Esophagus (tissue), 2 donors: Measurements from ENCODE around the gene HOXC11. TPM values are rescaled to one million over a fixed set of nuclear protein-coding genes. Genes with fewer than 3 reads are reported as not detected.

ENCODE experiments used
- H3K27ac ChIP-seq, 2 donors: one replicate each; pipeline ENCODE4 v1.5.1; 2013; ENCODE audit warnings: low read depth in 2 of 2, mild to moderate bottlenecking in 2 of 2, inconsistent platforms in 1 of 2, low read length in 1 of 2, moderate library complexity in 1 of 2
- H3K27me3 ChIP-seq, 2 donors: one replicate each; pipeline ENCODE4 v1.6.1; 2013; ENCODE audit warnings: low read length in 2 of 2, control low read depth in 1 of 2, mild to moderate bottlenecking in 1 of 2; ENCODE audit not compliant: insufficient read depth in 2 of 2, control insufficient read depth in 1 of 2
- H3K36me3 ChIP-seq, 2 donors: one replicate each; pipeline ENCODE4 v1.6.1; 2013; ENCODE audit warnings: low read length in 1 of 2; ENCODE audit not compliant: control insufficient read depth in 2 of 2, insufficient read depth in 2 of 2
- H3K4me1 ChIP-seq, 2 donors: one replicate each; pipeline ENCODE4 v1.6.1; 2013; ENCODE audit warnings: low read length in 1 of 2; ENCODE audit not compliant: control insufficient read depth in 2 of 2, insufficient read depth in 2 of 2
- H3K4me3 ChIP-seq, 2 donors: one replicate each; pipeline ENCODE4 v1.5.1; 2013; ENCODE audit warnings: low read length in 2 of 2, mild to moderate bottlenecking in 2 of 2, low read depth in 1 of 2, moderate library complexity in 1 of 2
- H3K9me3 ChIP-seq, 2 donors: one replicate each; pipeline ENCODE4 v1.6.1; 2013; ENCODE audit warnings: mild to moderate bottlenecking in 2 of 2, low read depth in 1 of 2, low read length in 1 of 2, moderate library complexity in 1 of 2; ENCODE audit not compliant: control insufficient read depth in 2 of 2, insufficient read depth in 1 of 2
- WGBS, 2 donors: extraction: QIAGEN DNeasy Blood & Tissue Kit; methylation state at CpG; one replicate each; pipeline ENCODE4 v1.1.7; 2013; 5-methylcytosine and 5-hydroxymethylcytosine counted together
- polyA plus RNA-seq, 2 donors: library from polyadenylated mRNA; stranded (reverse); fragments of 200-250 nt; gene quantifications; one replicate each; pipeline ENCODE4 v1.2.3, GENCODE V29; 2013
- donor health status: healthy with polysubstance abuse.
- donor health status: Bipolar disorder and iron deficiency.

The HOXC11 gene
- not detected for polyA plus RNA-seq

DNA sequence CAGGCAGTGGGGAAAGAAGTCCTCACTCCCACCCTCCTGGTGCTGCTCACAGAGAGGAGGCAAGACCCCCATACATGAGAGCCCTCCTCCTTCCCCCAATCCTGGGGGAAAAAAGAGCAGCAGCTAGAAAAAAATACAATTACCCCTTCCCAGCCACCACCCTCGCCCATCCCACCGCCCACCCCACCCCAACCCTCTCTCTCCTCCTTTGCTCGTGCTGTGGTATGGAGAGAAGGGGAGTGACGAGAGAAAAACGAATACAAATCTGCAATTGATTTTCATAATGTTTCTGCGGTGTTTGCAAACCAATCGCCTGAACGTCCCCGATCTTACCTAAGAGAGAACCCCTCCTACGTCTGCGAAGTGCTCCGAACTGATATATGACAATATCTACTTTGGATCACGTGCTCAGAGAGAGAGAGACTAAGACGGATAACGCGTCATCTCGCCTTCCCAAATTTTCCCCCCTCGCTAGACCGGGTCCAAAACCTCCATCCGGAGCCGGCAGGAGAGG lies at the start of gene HOXC11:
Gene HOXC11 (plus strand): TSS at position 405 of the 514 bp plus-strand sequence. CDS start 116 bp downstream, outside the sequence.
- 10 to 13% methylated on average over 21 of the region's 21 CpGs for WGBS, 2 donors
- peaks cover 12 to 38% of the 10 kb centered on the region in 2 donors for H3K27me3 ChIP-seq
- peak within 1 kb of the TSS in 1 of 2 donors; percentile 38 for H3K4me3 ChIP-seq
- no peaks in the 10 kb centered on the region for H3K36me3 ChIP-seq
- peaks cover 0 to 3% of the 10 kb centered on the region in 2 donors for H3K9me3 ChIP-seq
- H3K4me1 ChIP-seq = peaks cover 6 to 9% of the 10 kb centered on the region in 2 donors
- no peak within 1 kb of the TSS for H3K27ac ChIP-seq

DNA sequence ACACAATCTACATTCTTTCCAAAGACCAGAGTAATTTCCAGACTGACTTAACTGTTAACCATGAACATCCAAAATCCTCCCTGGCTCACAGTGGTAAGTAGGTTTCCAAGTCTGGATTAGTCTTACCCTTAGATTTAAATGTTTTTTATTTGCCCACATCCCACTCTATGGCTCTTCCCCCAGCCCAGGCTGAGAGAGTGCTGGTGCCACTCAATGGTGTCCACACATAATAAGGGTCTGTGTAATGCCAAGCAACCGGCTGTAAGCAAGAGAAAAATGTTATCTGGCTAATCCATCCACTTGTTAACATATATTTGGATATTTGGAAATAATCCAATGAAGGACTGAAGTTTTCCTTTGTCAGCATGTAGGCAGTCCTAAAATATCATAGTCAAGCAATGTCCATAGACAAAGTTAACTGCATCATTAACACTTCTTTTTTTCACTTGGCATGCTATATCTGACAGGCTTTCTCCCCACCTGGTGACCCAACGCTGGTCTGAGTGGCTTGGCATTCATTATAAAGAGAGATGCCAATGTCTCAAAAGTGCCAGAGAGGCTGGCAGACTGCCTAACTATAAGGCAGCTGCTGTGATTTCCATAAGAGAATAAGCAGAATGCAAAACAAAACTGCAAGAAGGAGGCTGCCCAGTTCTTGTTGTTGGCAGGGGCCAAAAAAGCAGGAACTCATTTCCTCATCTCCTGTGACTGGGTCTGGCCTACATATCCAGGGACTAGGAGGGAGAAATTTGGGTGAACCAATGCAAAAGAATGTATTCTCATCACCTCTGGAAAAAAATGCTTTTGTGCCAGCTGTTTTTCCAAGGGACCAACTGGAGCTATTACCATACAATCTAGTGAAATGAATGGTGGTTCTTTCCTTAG lies 48.2 kb upstream of the HOXC11 start:
- 16 to 32% methylated on average over 2 of the region's 2 CpGs for WGBS, 2 donors
- H3K9me3 ChIP-seq = peaks cover 0 to 6% of the 10 kb centered on the region in 2 donors
- no peak overlapping the region for H3K4me3 ChIP-seq
- no peaks in the 10 kb centered on the region for H3K36me3 ChIP-seq
- no peaks in the 10 kb centered on the region for H3K4me1 ChIP-seq
- no peak overlapping the region for H3K27ac ChIP-seq
- peaks cover 8 to 35% of the 10 kb centered on the region in 2 donors for H3K27me3 ChIP-seq

DNA sequence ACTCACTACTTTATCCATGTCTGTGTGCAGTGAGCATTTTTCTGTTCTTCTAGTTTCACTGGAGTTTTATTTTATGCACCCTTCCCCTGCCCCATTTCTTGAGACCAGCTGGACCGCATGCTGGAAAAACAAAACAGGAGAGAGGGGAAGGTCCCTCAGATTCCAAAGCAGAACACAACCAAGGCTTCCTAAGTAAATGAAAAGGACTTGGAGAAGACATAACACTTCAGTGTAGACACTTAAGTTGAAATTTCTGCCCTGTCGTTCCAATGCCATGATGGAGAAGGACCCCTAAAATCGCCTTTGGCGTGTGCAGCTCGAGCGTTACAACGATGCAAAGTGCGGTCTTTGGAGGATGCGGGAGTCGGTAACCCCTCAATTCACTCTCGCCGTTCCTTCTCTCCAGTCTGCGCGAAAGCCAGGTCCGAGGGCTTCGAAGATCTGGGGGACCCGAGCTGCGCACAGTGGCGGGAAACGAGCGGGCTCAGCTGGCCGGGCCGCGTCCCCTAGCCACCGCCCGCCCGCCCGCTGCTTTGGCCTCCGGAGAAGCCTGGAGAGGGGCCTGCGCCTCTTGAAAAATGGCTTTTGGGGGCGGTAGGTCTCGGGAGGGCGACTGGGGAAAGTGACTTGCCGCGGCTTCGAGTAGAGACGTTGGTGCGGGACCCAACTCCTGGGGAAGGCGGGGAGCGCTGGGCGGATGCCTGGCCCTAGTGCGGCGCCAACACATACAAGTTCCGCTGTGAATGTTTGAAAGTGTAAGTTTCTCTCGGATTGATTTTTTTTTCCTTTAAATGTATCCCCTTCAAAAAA lies 45.5 kb upstream of the HOXC11 start:
- Histone ChIP-seq H3K36me3 (no peaks in the 10 kb centered on the region), H3K27me3 (peaks cover 17 to 45% of the 10 kb centered on the region in 2 donors), H3K27ac (no peak overlapping the region), H3K4me1 (no peaks in the 10 kb centered on the region), H3K4me3 (no peak overlapping the region), H3K9me3 (peaks cover 0 to 6% of the 10 kb centered on the region in 2 donors)
- WGBS, 2 donors = 11 to 14% methylated on average over 45 of the region's 45 CpGs

DNA sequence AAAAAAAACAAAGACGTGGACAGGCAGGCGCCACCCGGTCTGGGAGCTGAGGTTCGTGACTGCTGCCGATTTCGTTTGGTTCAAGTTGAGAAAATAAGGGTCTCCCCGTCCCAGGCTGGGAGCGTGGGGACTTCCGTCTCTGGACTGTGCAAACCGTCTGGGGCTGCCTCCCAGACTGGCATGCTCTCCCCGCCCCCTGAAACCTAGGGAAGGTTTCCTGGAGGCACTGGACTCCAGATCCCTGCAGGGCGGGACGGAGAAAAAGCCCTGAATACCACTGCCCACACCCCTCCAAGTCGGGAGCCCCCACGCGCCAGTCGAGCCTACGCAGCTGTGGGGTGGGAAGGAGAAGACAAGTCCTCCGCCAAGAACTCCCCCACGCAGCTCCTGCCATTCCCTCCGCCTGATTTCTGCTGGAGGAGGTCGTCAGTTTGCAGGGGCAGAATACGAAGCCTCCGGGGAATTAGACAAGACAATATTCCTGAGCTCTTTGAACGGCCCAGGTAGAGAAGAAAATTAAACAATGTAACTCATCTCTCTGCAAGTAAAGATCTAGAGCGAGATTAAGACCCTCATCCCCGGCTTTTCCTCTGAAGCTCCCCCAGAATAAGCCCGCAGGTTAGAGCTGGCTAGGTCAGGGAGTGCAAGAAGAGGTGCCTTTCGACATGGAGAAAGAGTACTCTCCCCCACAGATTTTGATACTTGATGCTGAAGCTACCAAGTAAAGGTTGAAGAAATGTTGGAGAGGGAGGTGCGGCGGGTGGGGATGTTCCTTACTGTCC lies 44.7 kb upstream of the HOXC11 start:
- Histone ChIP-seq H3K4me3 (no peak overlapping the region), H3K36me3 (no peaks in the 10 kb centered on the region), H3K27ac (no peak overlapping the region), H3K27me3 (peaks cover 17 to 44% of the 10 kb centered on the region in 2 donors), H3K9me3 (peaks cover 0 to 6% of the 10 kb centered on the region in 2 donors), H3K4me1 (no peaks in the 10 kb centered on the region)
- 12% methylated on average over 30 to 31 of the region's 31 CpGs for WGBS, 2 donors

DNA sequence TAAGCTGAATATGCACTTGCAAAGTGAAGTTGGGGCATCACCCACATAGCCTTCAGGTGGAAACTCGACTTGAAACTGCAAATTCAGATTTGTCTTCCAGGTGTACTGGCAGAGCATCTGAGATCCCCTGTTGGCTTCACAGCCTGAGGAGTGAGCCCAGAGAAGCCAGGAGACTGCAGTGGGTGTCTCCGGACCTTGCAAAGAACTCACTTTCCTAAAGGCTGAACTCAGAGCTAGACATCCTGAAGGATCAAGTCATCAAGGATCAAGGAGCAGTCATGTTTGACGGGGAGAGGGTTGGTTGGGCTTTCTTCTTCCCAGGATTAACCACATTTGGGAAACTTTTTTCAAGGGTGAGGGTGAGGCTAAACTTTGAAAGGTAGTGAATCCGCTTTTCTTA lies 43.4 kb upstream of the HOXC11 start:
- Histone ChIP-seq H3K27me3 (peaks cover 21 to 47% of the 10 kb centered on the region in 2 donors), H3K9me3 (peaks cover 0 to 6% of the 10 kb centered on the region in 2 donors), H3K4me3 (no peak overlapping the region), H3K4me1 (no peaks in the 10 kb centered on the region), H3K27ac (no peak overlapping the region), H3K36me3 (no peaks in the 10 kb centered on the region)
- WGBS, 2 donors = 17 to 18% methylated on average over 4 of the region's 4 CpGs

DNA sequence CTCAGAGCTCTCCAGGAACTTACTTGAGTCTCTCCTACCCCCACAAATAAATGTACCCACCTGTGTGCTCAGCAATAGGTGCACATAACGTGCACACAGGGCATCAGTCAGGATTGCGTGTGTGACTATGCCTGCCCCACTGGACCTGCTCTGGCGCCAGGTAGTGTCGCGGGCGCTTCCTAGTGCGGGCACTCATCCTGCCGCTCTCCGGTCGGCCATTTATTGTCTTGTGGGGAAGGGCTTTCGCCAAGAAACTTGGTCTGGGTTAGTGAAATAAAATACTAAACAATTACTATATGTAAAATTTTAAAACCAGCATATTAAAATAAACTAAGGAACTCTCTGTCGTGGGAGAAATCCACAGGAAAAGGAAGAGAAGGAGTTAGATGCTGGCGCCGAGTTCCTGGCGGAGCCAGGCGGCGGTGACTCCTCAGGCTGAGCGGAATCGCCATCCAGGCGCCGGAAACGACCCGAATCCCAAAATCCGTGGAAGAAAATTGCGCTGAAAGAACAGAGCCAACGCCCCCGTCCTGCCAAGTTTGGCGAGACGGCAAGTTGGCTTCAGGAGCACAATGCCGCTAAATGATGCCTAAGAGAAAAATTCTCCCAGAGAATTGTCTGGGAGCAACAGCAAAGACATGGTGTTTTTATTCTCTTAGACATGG lies 42.2 kb upstream of the HOXC11 start:
- H3K27me3 ChIP-seq = peaks cover 22 to 53% of the 10 kb centered on the region in 2 donors
- H3K36me3 ChIP-seq = no peaks in the 10 kb centered on the region
- WGBS, 2 donors = 9 to 13% methylated on average over 30 of the region's 30 CpGs
- H3K9me3 ChIP-seq = peaks cover 0 to 6% of the 10 kb centered on the region in 2 donors
- H3K4me1 ChIP-seq = peaks cover 0 to 2% of the 10 kb centered on the region in 2 donors
- H3K4me3 ChIP-seq = no peak overlapping the region
- H3K27ac ChIP-seq = no peak overlapping the region

- H3K9me3 ChIP-seq = peaks cover 0 to 6% of the 10 kb centered on the region in 2 donors
- 41 to 49% methylated on average over 4 of the region's 4 CpGs for WGBS, 2 donors
- no peak overlapping the region for H3K4me3 ChIP-seq
- H3K27ac ChIP-seq = no peak overlapping the region
- H3K4me1 ChIP-seq = peaks cover 0 to 3% of the 10 kb centered on the region in 2 donors
- no peaks in the 10 kb centered on the region for H3K36me3 ChIP-seq
- H3K27me3 ChIP-seq = peaks cover 22 to 53% of the 10 kb centered on the region in 2 donors
Observed at GRCh38 chr12:53931844-53932581, 40.9 kb upstream of the HOXC11 start.

DNA sequence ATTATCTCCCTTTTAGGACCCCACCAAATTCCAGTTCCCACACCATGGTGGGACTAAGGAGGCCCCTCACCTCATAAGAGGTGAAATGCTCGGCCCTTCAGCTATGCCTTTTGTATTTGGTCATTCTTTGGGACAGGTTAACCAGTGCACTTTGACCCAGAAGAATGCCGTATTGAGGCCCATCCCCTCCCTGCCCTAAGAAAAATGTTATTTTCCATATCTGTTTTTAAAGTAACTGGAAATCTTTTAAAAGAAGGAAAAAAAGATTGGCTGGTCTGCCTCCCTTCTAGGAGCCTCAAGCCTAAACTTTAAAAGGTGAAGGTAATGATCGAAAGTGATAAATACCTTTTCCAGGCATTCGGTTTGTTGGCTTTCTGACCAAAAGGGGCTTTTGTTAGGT lies 40.0 kb upstream of the HOXC11 start:
- Histone ChIP-seq H3K27ac (no peak overlapping the region), H3K4me3 (no peak overlapping the region), H3K4me1 (peaks cover 0 to 3% of the 10 kb centered on the region in 2 donors), H3K9me3 (peaks cover 0 to 3% of the 10 kb centered on the region in 2 donors), H3K36me3 (no peaks in the 10 kb centered on the region), H3K27me3 (peaks cover 22 to 57% of the 10 kb centered on the region in 2 donors)
- WGBS, 2 donors = 49 to 56% methylated on average over 4 of the region's 4 CpGs
